Gastroesophageal sphincter (tissue), 4 donors: ENCODE measurements around the gene DAPK1. TPM values are rescaled to one million over a fixed set of nuclear protein-coding genes. Genes with fewer than 3 reads are reported as not detected.

ENCODE experiments used
- ATAC-seq: fragments of 150-250 bp; one replicate; pipeline ENCODE4 v1.9.1; 2016; ENCODE audit warnings: mild to moderate bottlenecking, moderate library complexity
- H3K27ac ChIP-seq, 4 donors: fragments of 200-600 bp; sonication (generic) in 3 of 4; 1 replicate in 3 of 4; 2 replicates in 1 of 4; pipeline ENCODE4 v1.5.1; 2016 to 2019
- H3K27me3 ChIP-seq: fragments of 200-600 bp; sonication (generic); one replicate; pipeline ENCODE4 v1.5.1; 2019
- H3K36me3 ChIP-seq, 2 donors: fragments of 200-600 bp; sonication (generic); one replicate each; pipeline ENCODE4 v1.5.1; 2019; ENCODE audit warnings: control low read depth in 1 of 2
- H3K4me1 ChIP-seq, 3 donors: fragments of 200-600 bp; sonication (generic); 1 replicate in 2 of 3; 2 replicates in 1 of 3; pipeline ENCODE4 v1.5.1; 2016 to 2019; ENCODE audit warnings: control low read depth in 2 of 3
- H3K4me3 ChIP-seq, 2 donors: fragments of 200-600 bp; sonication (generic); one replicate each; pipeline ENCODE4 v1.5.1; 2019; ENCODE audit warnings: mild to moderate bottlenecking in 1 of 2, moderate library complexity in 1 of 2
- H3K9me3 ChIP-seq, 3 donors: fragments of 200-600 bp; sonication (generic); one replicate each; pipeline ENCODE4 v1.5.1; 2017 to 2019; ENCODE audit warnings: control low read depth in 2 of 3
- EP300 ChIP-seq: sonication (generic); formaldehyde crosslinking; IDR thresholded peaks from one replicate; pipeline ENCODE4 v1.6.1; 2017; ENCODE audit warnings: antibody characterized with exemption, mild to moderate bottlenecking
- POLR2A ChIP-seq, 2 donors: fragments of 450-650 bp; IDR thresholded peaks; one replicate each; pipeline ENCODE4 v1.6.1; 2017; ENCODE audit warnings: antibody characterized with exemption in 2 of 2, mild to moderate bottlenecking in 2 of 2, moderate library complexity in 1 of 2
- POLR2AphosphoS5 ChIP-seq: sonication (generic); formaldehyde crosslinking; IDR thresholded peaks from one replicate; pipeline ENCODE4 v1.6.1; 2017; ENCODE audit warnings: antibody characterized with exemption
- WGBS, 2 donors: methylation state at CpG; one replicate each; pipeline ENCODE4 v1.1.5; 2018; ENCODE audit warnings: low coverage in 1 of 2; 5-methylcytosine and 5-hydroxymethylcytosine counted together
- total RNA-seq, 4 donors: library from RNA; depleted of rRNA; stranded (reverse); fragments of >200 nt; gene quantifications; one replicate each; pipeline ENCODE4 v1.1.0, GENCODE V29; 2016
- TF ChIP-seq, protein P1 (sequence below), 4 experiments: fragments of 200-600 bp in 2 of 4; fragments of 450-650 bp in 2 of 4; sonication (generic) in 1 of 4; IDR thresholded peaks; one replicate each; pipeline ENCODE4 v1.5.1; 2017 to 2019; ENCODE audit warnings: antibody characterized with exemption in 4 of 4, mild to moderate bottlenecking in 2 of 4, moderate library complexity in 2 of 4

DAPK1 gene
- total RNA-seq, 4 donors from 2014 or later: 52.3 to 119 (median 75.3) TPM

DNA sequence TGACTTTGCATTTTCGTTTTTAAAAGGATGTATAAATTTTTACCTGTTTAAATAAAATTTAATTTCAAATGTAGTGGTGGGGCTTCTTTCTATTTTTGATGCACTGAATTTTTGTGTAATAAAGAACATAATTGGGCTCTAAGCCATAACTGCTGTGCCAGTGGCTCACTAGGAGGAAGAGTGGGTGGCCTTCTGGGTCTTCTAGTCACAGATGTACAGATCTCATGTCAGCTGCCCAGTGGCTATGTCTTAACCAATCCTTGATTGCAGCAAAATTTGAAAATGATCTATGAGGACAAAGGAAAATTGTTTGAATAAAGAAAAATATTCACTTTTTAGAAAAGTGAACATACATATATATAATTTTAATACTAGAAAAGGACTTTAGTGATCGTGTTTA lies 233.7 kb downstream of the DAPK1 start:
- no peak for ATAC-seq
- no peak for TF ChIP-seq POLR2AphosphoS5
- TF ChIP-seq EP300: no peak
- TF ChIP-seq POLR2A (IDR thresholded peaks at IDR 0.05): no peak
- TF ChIP-seq, protein P1, sequence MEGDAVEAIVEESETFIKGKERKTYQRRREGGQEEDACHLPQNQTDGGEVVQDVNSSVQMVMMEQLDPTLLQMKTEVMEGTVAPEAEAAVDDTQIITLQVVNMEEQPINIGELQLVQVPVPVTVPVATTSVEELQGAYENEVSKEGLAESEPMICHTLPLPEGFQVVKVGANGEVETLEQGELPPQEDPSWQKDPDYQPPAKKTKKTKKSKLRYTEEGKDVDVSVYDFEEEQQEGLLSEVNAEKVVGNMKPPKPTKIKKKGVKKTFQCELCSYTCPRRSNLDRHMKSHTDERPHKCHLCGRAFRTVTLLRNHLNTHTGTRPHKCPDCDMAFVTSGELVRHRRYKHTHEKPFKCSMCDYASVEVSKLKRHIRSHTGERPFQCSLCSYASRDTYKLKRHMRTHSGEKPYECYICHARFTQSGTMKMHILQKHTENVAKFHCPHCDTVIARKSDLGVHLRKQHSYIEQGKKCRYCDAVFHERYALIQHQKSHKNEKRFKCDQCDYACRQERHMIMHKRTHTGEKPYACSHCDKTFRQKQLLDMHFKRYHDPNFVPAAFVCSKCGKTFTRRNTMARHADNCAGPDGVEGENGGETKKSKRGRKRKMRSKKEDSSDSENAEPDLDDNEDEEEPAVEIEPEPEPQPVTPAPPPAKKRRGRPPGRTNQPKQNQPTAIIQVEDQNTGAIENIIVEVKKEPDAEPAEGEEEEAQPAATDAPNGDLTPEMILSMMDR (IDR thresholded peaks at IDR 0.05): no peak

DNA sequence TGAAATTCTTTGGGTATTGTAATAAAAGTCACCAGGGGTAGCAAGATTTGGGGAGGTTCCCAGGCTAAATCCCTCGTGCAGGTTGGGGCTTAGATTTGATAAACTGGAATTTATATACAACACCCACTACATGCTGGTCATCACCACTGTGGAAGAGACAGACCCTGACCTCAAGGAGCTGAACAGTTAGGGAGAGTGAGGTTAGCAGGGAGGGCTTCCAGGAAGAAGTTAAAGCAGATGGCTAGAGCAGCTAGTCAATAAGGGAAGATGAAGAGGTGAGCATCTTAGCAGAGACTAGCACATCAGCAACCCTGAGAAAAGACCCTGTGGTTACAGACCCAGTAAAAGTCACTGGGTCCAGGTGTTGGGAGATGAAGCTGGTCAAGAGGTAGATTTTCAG lies 234.7 kb downstream of the DAPK1 start:
- Histone ChIP-seq H3K9me3 (no peaks in the 10 kb centered on the region), H3K4me3 (no peak overlapping the region), H3K27ac (no peak overlapping the region), H3K27me3 (peaks cover 19% of the 10 kb centered on the region), H3K4me1 (peaks cover 4 to 37% (median 6%) of the 10 kb centered on the region in 3 donors), H3K36me3 (peaks cover 0 to 56% of the 10 kb centered on the region in 2 donors)
- TF ChIP-seq EP300 (no peak), POLR2AphosphoS5 (no peak), POLR2A (IDR thresholded peaks at IDR 0.05) (no peak)
- TF ChIP-seq, protein P1 (IDR thresholded peaks at IDR 0.05): no peak
- no peak for ATAC-seq
- no CpG with 5 or more reads among the region's 1 CpG for WGBS, 2 donors

More for the DNA sequence above, 233.7 kb downstream of the DAPK1 start:
- H3K36me3 ChIP-seq: peaks cover 0 to 56% of the 10 kb centered on the region in 2 donors
- 78 to 86% methylated on average over 2 of the region's 2 CpGs for WGBS, 2 donors
- peaks cover 13% of the 10 kb centered on the region for H3K27me3 ChIP-seq
- no peak overlapping the region for H3K27ac ChIP-seq
- no peaks in the 10 kb centered on the region for H3K9me3 ChIP-seq
- peaks cover 8 to 45% (median 8%) of the 10 kb centered on the region in 3 donors for H3K4me1 ChIP-seq
- H3K4me3 ChIP-seq: no peak overlapping the region

DNA sequence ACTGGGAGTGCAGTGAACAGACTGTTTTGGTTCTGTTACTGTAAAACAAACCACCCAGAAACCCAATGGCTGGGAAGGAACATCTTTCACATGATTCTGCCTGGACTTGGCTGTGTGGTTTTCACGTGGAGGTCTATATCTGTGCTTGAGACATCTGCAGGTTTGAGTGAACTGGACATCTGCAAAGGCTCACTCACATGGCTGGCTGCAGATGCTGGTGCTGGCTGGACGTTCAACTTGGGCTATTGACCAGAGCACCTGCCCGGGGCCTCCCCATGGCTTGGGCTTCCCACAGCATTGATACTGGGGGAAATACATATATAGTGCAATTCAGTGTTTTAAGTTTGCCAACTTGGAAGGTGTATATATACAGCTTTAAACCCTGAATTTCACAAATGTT lies 235.1 kb downstream of the DAPK1 start:
- H3K27ac ChIP-seq: no peak overlapping the region
- peaks cover 0 to 53% of the 10 kb centered on the region in 2 donors for H3K36me3 ChIP-seq
- TF ChIP-seq POLR2A (IDR thresholded peaks at IDR 0.05) (no peak), EP300 (no peak), POLR2AphosphoS5 (no peak)
- TF ChIP-seq, protein P1 (IDR thresholded peaks at IDR 0.05): no peak
- H3K4me1 ChIP-seq: peaks cover 0 to 32% (median 2%) of the 10 kb centered on the region in 3 donors
- no peak for ATAC-seq
- H3K27me3 ChIP-seq: peaks cover 19% of the 10 kb centered on the region
- H3K9me3 ChIP-seq: no peaks in the 10 kb centered on the region
- no peak overlapping the region for H3K4me3 ChIP-seq
- 73 to 86% methylated on average over 1 to 2 of the region's 3 CpGs for WGBS, 2 donors

DNA sequence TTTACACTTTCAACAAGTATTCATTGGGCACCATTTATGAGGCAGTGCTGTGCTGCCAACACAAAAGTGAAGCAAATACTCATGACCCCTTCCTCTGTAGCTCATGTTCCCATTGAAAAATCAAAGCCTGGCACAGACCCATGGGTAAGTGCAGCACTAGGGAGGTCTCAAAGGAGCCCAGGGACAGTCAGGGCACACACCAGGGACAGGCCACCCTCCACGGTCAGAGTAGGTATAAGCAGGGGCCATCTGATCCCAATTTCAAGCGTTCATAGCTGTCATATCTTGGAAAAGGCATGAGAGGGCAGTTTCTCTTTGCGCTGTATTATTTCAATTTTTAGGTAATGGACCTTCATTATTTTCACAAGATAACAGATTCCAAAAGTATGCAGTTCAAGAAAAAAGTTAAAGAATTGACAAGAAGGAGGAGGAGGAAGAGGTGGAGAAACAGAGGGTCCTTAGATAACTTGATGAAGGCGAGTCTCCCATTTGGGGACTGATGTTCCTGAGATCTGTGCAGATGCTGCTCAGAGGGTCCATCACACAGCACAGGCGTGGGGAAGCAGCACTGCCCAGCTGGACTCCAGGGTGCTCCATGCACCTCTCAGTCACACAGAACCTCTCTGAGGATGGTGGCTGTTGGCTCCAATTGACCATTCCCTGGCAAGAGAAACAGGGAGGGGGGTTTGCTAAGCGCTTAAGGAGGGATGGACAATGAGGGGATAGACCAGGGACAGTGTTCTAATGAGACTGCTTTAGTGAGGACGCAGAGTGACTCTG lies 235.8 kb downstream of the DAPK1 start:
- no peaks in the 10 kb centered on the region for H3K9me3 ChIP-seq
- H3K36me3 ChIP-seq: peaks cover 0 to 46% of the 10 kb centered on the region in 2 donors
- no peak overlapping the region for H3K4me3 ChIP-seq
- H3K27ac ChIP-seq: no peak overlapping the region
- 84% methylated on average over 6 of the region's 7 CpGs; no CpG with 5 or more reads in 1 of the 2 donors for WGBS, 2 donors
- TF ChIP-seq POLR2AphosphoS5 (no peak), EP300 (no peak), POLR2A (IDR thresholded peaks at IDR 0.05) (no peak)
- TF ChIP-seq, protein P1 (IDR thresholded peaks at IDR 0.05): no peak
- ATAC-seq: no peak
- peaks cover 0 to 25% (median 0%) of the 10 kb centered on the region in 3 donors for H3K4me1 ChIP-seq
- H3K27me3 ChIP-seq: peaks cover 19% of the 10 kb centered on the region

DNA sequence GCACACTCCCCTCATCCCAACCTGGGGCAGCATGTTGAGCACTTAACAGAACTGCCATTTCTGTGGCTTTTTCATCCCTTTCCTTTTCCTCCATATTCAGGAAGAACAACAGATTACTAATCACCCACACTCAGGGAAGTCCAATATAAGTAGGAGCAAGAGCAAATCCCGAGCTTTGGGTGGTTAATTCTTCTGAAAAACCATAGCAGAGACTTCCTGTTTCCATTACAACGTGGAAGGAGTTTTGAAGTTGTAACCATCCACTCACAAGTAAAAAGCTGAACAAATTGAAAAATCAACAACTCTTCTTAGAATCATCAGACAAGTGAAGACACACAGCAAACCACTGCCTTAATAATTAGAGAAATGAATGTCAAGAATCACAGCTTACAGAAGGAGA lies 236.4 kb downstream of the DAPK1 start:
- peaks cover 19% of the 10 kb centered on the region for H3K27me3 ChIP-seq
- H3K4me1 ChIP-seq: peaks cover 0 to 19% (median 0%) of the 10 kb centered on the region in 3 donors
- no peaks in the 10 kb centered on the region for H3K9me3 ChIP-seq
- TF ChIP-seq POLR2A (IDR thresholded peaks at IDR 0.05) (no peak), EP300 (no peak)
- no peak overlapping the region for H3K27ac ChIP-seq
- no peak overlapping the region for H3K4me3 ChIP-seq
- 63 to 80% methylated on average over 1 to 2 of the region's 2 CpGs for WGBS, 2 donors
- H3K36me3 ChIP-seq: peaks cover 0 to 40% of the 10 kb centered on the region in 2 donors
- ATAC-seq: no peak
